Measurements from ENCODE around the gene DOK6. TPM values are rescaled to one million over a fixed set of nuclear protein-coding genes. Genes with fewer than 3 reads are reported as not detected.
"Not testable (repeated sequence)": the region's sequence is repeated elsewhere in the genome, so short reads cannot be mapped to it uniquely, and the experiment has no call there.

The DOK6 gene
- total RNA-seq, 1 donor from 2014 or later = 8.9 TPM

DNA sequence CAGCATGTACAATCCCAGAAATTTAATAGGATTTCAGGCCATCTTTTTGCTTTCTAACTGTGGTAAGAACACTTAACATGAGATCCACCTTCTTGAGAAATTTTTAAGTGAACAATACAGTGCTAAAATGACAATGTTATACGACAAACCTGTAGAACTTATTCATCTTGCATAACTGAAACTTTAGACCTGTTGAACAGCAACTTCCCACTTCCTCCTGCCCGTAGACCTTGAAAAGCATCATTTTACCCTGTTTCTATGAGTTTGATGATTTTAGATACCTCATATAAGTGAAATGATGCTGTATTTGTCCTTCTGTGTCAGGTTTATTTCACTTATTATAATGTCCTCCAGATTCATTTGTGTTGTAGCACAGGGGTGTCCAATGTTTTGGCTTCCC lies 418.8 kb downstream of the DOK6 start:
- TF ChIP-seq CTCF (IDR thresholded peaks at IDR 0.05) = no peak

GRCh38 chr18:69820538-69820937 lies 419.9 kb downstream of the DOK6 start:
- DNase-seq (ENCODE audit: low spot score) = no peak
- no peaks in the 10 kb centered on the region for H3K36me3 Mint-ChIP-seq (ENCODE audit: low read depth)
- H3K4me1 Mint-ChIP-seq (ENCODE audit: low read depth) = peaks cover 17% of the 10 kb centered on the region
- TF ChIP-seq CTCF (IDR thresholded peaks at IDR 0.05) = no peak
- H3K27ac Mint-ChIP-seq (ENCODE audit: unreplicated experiment) = no peak overlapping the region
- H3K9me3 Mint-ChIP-seq (ENCODE audit: low read depth) = peaks cover 11% of the 10 kb centered on the region
- no peak overlapping the region for H3K4me3 Mint-ChIP-seq (ENCODE audit: unreplicated experiment)
- no peaks in the 10 kb centered on the region for H3K27me3 Mint-ChIP-seq (ENCODE audit: low read depth)

More for the DNA sequence above, 418.8 kb downstream of the DOK6 start:
- no peaks in the 10 kb centered on the region for H3K36me3 Mint-ChIP-seq (ENCODE audit: low read depth)
- H3K4me1 Mint-ChIP-seq (ENCODE audit: low read depth) = peaks cover 17% of the 10 kb centered on the region
- peaks cover 11% of the 10 kb centered on the region for H3K9me3 Mint-ChIP-seq (ENCODE audit: low read depth)
- no peaks in the 10 kb centered on the region for H3K27me3 Mint-ChIP-seq (ENCODE audit: low read depth)
- H3K4me3 Mint-ChIP-seq (ENCODE audit: unreplicated experiment) = no peak overlapping the region
- DNase-seq (ENCODE audit: low spot score) = no peak
- H3K27ac Mint-ChIP-seq (ENCODE audit: unreplicated experiment) = no peak overlapping the region

GRCh38 chr18:69830189-69830588 lies 429.5 kb downstream of the DOK6 start:
- Mint-ChIP-seq H3K27me3 (ENCODE audit: low read depth) (no peaks in the 10 kb centered on the region), H3K4me1 (ENCODE audit: low read depth) (no peaks in the 10 kb centered on the region), H3K9me3 (ENCODE audit: low read depth) (peaks cover 3% of the 10 kb centered on the region), H3K27ac (ENCODE audit: unreplicated experiment) (no peak overlapping the region), H3K36me3 (ENCODE audit: low read depth) (no peaks in the 10 kb centered on the region), H3K4me3 (ENCODE audit: unreplicated experiment) (no peak overlapping the region)
- no peak for DNase-seq (ENCODE audit: low spot score)
- no peak for TF ChIP-seq CTCF (IDR thresholded peaks at IDR 0.05)

DNA sequence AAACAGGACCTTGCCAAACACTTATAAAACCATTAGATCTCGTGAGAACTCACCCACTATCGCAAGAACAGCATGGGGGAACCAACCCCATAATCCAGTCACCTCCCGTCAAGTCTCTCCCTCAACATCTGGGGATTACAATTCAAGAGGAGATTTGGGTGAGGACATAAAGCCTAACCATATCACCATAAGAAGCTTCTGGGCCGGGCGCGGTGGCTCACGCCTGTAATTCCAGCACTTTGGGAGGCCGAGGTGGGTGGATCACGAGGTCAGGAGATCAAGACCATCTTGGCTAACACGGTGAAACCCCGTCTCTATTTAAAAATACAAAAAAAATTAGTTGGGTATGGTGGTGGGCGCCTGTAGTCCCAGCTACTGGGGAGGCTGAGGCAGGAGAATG lies 434.3 kb downstream of the DOK6 start:
- not testable (repeated sequence) for H3K9me3 Mint-ChIP-seq (ENCODE audit: low read depth); H3K36me3 Mint-ChIP-seq (ENCODE audit: low read depth); H3K4me1 Mint-ChIP-seq (ENCODE audit: low read depth); H3K27ac Mint-ChIP-seq (ENCODE audit: unreplicated experiment); DNase-seq (ENCODE audit: low spot score); H3K27me3 Mint-ChIP-seq (ENCODE audit: low read depth); H3K4me3 Mint-ChIP-seq (ENCODE audit: unreplicated experiment)

DNA sequence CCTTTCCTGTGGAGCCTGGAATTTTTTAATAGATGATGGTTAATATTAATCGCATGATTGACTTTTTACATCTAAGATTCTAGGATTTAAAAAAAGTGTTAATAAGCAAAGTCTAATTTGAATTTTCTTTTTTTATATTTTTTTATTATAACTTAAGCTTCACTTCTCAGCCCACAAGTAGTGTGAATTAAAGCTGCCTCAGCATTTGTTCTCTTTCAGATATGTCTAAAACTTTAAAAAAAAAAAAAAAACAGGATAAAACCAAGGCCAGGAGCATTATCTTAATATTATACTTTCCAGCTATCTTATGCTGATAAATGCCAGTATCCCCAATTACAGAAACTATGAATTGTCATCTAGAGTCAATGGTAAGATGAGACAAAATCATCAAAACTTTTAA lies 437.3 kb downstream of the DOK6 start:
- Mint-ChIP-seq H3K4me1 (ENCODE audit: low read depth) (peaks cover 4% of the 10 kb centered on the region), H3K27ac (ENCODE audit: unreplicated experiment) (no peak overlapping the region), H3K4me3 (ENCODE audit: unreplicated experiment) (no peak overlapping the region), H3K36me3 (ENCODE audit: low read depth) (no peaks in the 10 kb centered on the region), H3K27me3 (ENCODE audit: low read depth) (no peaks in the 10 kb centered on the region), H3K9me3 (ENCODE audit: low read depth) (peaks cover under 1% of the 10 kb centered on the region)
- TF ChIP-seq CTCF (IDR thresholded peaks at IDR 0.05) = no peak
- DNase-seq (ENCODE audit: low spot score) = no peak

- peaks cover 4% of the 10 kb centered on the region for H3K4me1 Mint-ChIP-seq (ENCODE audit: low read depth)
- no peak for DNase-seq (ENCODE audit: low spot score)
- H3K27me3 Mint-ChIP-seq (ENCODE audit: low read depth) = no peaks in the 10 kb centered on the region
- no peak overlapping the region for H3K27ac Mint-ChIP-seq (ENCODE audit: unreplicated experiment)
- no peak overlapping the region for H3K4me3 Mint-ChIP-seq (ENCODE audit: unreplicated experiment)
- no peak for TF ChIP-seq CTCF (IDR thresholded peaks at IDR 0.05)
- H3K9me3 Mint-ChIP-seq (ENCODE audit: low read depth) = no peaks in the 10 kb centered on the region
- no peaks in the 10 kb centered on the region for H3K36me3 Mint-ChIP-seq (ENCODE audit: low read depth)
These were observed 438.1 kb downstream of the DOK6 start for GRCh38 chr18:69838620-69839411.

Measured in chondrocyte (in vitro differentiated cells).